Immature natural killer cell (primary cell): ENCODE measurements around the gene SUSD6. TPM values are rescaled to one million over a fixed set of nuclear protein-coding genes. Genes with fewer than 3 reads are reported as not detected.
A peak's percentile ranks its signal among the peaks of the same experiment; 100 is the strongest.

ENCODE experiments used
- DNase-seq, 3 donors: peaks; one replicate each; pipeline ENCODE4 v3.0.0; 2022; ENCODE audit warnings: mixed read lengths in 1 of 3
- H3K27ac Mint-ChIP-seq, 6 donors: one replicate each; pipeline ENCODE4 v1.8.0; 2020; ENCODE audit warnings: mixed read lengths in 6 of 6, mild to moderate bottlenecking in 5 of 6, inconsistent platforms in 4 of 6, moderate library complexity in 3 of 6
- H3K27me3 Mint-ChIP-seq, 3 donors: one replicate each; pipeline ENCODE4 v1.8.0; 2020 to 2021; ENCODE audit warnings: low read depth in 3 of 3, mild to moderate bottlenecking in 3 of 3, mixed read lengths in 3 of 3, moderate library complexity in 3 of 3, inconsistent platforms in 1 of 3
- H3K36me3 Mint-ChIP-seq, 3 donors: one replicate each; pipeline ENCODE4 v1.8.0; 2020; ENCODE audit warnings: mixed read lengths in 3 of 3, inconsistent platforms in 2 of 3, mild to moderate bottlenecking in 2 of 3
- H3K4me1 Mint-ChIP-seq, 2 donors: one replicate each; pipeline ENCODE4 v1.8.0; 2020; ENCODE audit warnings: inconsistent platforms in 2 of 2, mild to moderate bottlenecking in 2 of 2, mixed read lengths in 2 of 2, moderate library complexity in 1 of 2
- H3K4me3 Mint-ChIP-seq, 5 donors: one replicate each; pipeline ENCODE4 v1.8.0; 2020; ENCODE audit warnings: mild to moderate bottlenecking in 5 of 5, mixed read lengths in 5 of 5, inconsistent platforms in 3 of 5, moderate library complexity in 3 of 5
- H3K9me3 Mint-ChIP-seq, 6 donors: one replicate each; pipeline ENCODE4 v1.8.0; 2020; ENCODE audit warnings: mild to moderate bottlenecking in 6 of 6, mixed read lengths in 6 of 6, inconsistent platforms in 4 of 6, moderate library complexity in 3 of 6
- polyA plus RNA-seq, 3 donors: library from polyadenylated mRNA; unstranded; fragments of 300-500 nt; fragmentation: Illumina TruSeq; gene quantifications; one replicate each; pipeline ENCODE4 v1.2.3, GENCODE V29; 2021

Gene SUSD6
- polyA plus RNA-seq, 3 donors from 2014 or later: 13.0 to 24.1 (median 15.5) TPM

DNA sequence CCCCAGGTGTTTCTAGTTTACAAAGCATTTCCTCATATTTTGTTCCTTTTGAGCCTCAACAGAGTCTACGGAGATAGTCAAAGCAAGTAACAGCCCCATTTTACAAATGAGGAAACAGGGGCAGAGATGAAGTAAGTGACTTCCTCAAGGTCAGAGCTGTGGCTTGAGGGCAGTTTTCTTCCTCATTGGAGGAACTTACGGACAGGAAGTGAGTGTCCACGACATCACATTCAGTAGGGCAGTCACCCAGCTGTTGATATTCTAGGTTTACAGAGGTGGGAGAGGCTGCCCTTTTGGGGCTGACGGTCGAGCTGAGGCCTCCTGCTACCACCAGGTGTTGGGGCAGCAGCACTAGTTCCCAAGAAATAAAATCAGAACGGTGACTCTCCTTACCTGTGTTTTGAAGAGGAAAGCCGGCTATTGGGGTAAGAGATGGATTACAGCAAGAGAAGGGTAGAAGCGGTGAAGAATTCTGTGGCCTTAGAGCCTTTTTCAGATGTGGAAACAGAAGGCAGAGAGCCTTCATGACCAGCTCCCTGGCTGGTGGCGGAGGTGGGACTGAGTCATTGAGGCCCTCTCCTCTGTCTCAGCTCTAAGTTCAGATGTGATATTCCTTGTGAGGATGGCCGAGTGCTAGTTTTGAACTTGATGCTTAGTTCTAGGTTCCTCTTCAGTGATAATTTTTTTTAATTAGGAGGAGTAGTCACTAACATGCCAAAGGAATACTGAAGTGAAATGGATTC lies 41.7 kb downstream of the SUSD6 start:
- Mint-ChIP-seq H3K9me3 (no peaks in the 10 kb centered on the region), H3K27me3 (peaks cover 0 to 13% (median 3%) of the 10 kb centered on the region in 3 donors), H3K4me1 (peaks cover 92 to 100% of the 10 kb centered on the region in 2 donors), H3K36me3 (no peaks in the 10 kb centered on the region), H3K27ac (peak overlapping the region; percentile 76 to 88 (median 83)), H3K4me3 (peak overlapping the region; percentile 31 to 61 (median 59))
- DNase-seq: no peak

DNA sequence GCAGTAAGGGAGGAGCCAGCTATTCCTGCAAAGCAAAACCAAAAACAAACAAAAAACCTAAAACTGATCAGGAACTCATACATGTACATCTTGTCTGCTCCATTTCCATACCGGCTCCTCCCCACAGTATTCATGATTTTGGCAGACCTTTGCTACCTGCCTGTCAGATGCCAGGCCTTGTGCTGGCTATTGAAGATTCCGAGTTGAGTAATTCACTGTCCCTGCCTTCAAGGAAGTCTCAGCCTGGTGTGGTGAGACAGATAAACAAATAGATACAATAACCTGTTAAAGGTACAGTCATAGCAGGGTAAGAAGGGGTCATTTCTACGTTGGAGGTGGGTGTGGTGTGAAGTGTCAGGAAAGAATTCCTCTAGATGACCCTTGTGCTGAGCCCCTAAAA lies 42.7 kb downstream of the SUSD6 start:
- Mint-ChIP-seq H3K27ac (peak overlapping the region; percentile 73 to 85 (median 79)), H3K36me3 (peaks cover 0 to 3% (median 1%) of the 10 kb centered on the region in 3 donors), H3K4me1 (peaks cover 92 to 100% of the 10 kb centered on the region in 2 donors), H3K27me3 (peaks cover 0 to 12% (median 3%) of the 10 kb centered on the region in 3 donors), H3K9me3 (no peaks in the 10 kb centered on the region), H3K4me3 (peak overlapping the region; percentile 5 to 53 (median 40))
- DNase-seq: no peak

DNA sequence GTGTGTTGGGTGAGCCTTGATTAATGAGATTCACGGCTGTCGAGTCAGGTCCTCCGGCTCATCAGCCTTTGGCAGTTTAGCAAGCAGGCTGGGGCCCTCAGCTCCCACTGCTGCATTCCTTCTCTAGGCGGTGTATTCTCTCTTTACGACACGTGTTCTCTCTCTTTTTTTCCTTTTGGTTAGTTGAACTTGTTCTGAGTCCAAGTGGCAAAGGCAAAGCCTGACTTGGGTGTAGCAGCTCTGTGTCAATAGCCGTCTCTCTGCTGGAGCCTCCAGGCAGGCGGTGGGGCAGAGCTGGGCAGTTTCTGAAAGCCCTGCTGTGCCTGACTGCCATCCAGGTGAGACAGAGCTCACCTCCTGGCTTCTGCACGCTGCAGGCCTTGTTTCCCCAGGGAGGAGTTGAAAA lies 46.6 kb downstream of the SUSD6 start:
- Mint-ChIP-seq H3K4me3 (peak overlapping the region in 2 of 5 donors; percentile 31 to 42), H3K4me1 (peaks cover 92 to 100% of the 10 kb centered on the region in 2 donors), H3K27ac (peak overlapping the region; percentile 38 to 72 (median 58)), H3K36me3 (peaks cover 0 to 8% (median 3%) of the 10 kb centered on the region in 3 donors), H3K9me3 (no peaks in the 10 kb centered on the region), H3K27me3 (peaks cover 0 to 12% (median 3%) of the 10 kb centered on the region in 3 donors)
- DNase-seq: no peak

DNA sequence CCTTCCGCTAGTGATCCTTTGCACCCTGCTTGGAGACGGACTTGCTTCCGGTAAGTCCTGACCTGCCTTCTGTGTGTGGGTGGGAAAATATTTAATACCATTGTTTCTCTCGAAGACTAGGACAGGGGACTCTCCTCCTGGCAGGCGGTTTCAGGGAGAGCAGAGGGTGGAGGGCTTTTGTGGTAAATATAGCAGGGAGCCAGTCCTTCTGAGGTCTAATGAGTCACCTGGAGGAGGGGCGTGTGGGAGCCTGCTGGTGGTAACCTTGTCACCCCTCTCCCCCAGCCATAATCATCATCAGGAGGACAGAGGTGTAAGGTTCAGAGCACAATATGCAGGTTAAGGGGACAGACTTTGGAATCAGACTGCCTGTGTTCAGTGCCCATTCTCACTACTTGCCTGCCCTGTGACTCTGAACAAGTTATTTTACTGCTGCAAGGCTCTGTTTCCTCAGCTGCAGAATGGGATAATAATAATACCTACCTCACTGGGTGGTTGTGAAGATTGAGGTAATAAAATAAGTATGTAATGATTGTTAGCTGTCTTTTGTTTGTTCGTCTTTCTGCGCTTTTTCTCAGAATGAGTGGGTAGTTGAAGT lies 47.4 kb downstream of the SUSD6 start:
- H3K4me1 Mint-ChIP-seq: peaks cover 91 to 100% of the 10 kb centered on the region in 2 donors
- no peaks in the 10 kb centered on the region for H3K9me3 Mint-ChIP-seq
- H3K36me3 Mint-ChIP-seq: peaks cover 0 to 8% (median 3%) of the 10 kb centered on the region in 3 donors
- H3K4me3 Mint-ChIP-seq: peak overlapping the region in 1 of 5 donors; percentile 1
- H3K27me3 Mint-ChIP-seq: peaks cover 0 to 9% (median 3%) of the 10 kb centered on the region in 3 donors
- no peak for DNase-seq
- peak overlapping the region; percentile 1 to 85 (median 48) for H3K27ac Mint-ChIP-seq

DNA sequence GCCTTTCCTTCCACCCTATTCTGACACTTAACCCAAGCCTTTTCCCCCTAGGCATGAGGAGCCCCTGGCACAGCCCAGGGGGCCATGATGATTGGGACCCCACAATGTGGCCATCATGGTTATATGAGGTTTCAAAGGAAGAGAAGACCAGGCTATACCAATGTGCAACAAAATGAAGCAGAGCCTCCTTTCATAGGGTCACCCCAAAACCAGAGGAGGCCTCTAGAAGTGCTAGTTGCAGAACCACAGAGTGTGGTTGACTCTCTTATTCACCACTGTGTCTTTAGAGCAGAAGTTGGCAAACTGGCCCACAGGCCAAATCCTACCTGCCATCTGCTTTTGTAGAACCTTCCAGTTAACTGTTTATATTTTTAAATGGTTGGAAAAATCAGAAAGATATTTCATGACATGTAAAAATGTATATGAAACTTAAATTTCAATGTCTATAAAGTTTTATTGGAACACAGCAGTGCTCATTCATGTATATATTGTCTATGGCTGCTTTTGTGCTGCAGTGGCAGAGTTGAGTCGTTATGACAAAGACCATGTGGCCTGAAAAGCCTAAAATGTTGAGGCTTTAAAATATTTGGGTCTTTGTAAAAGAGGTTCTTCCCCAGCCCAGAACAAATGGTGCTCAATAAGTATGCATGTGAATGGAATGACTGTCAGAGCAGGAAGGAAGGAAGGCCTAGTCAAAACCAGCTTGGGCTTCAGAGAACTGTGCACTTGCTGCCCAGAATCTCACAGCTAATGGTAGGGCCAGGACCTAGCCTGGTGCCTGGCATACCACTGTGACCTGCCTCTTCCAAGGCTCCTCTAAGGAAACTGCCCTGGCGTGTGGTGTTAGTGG lies 49.2 kb downstream of the SUSD6 start:
- peaks cover 0 to 6% (median 4%) of the 10 kb centered on the region in 3 donors for H3K27me3 Mint-ChIP-seq
- H3K4me3 Mint-ChIP-seq: peak overlapping the region in 2 of 5 donors; percentile 19 to 45
- H3K36me3 Mint-ChIP-seq: peaks cover 0 to 8% (median 3%) of the 10 kb centered on the region in 3 donors
- H3K27ac Mint-ChIP-seq: peak overlapping the region; percentile 56 to 85 (median 76)
- peaks cover 92 to 100% of the 10 kb centered on the region in 2 donors for H3K4me1 Mint-ChIP-seq
- no peak for DNase-seq
- no peaks in the 10 kb centered on the region for H3K9me3 Mint-ChIP-seq

DNA sequence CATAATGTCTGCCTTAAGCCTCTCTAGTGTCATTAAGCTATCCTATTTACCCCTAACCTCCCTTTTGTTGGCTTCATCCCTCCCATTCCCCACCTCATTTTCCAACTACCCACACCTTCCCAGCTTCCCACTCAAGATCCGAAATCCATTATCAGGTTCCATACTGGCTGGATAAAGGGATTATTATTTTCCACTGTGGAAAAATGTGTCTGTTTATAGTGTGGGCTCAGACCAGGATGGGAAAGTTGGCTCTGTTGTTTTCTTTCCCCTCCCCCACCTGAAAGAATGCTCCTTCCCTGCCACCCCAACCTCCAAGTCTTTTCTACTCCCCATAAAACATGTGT lies 49.8 kb downstream of the SUSD6 start:
- H3K27me3 Mint-ChIP-seq: peaks cover 0 to 6% (median 4%) of the 10 kb centered on the region in 3 donors
- H3K9me3 Mint-ChIP-seq: no peaks in the 10 kb centered on the region
- peaks cover 93 to 100% of the 10 kb centered on the region in 2 donors for H3K4me1 Mint-ChIP-seq
- no peak for DNase-seq
- H3K4me3 Mint-ChIP-seq: peak overlapping the region in 2 of 5 donors; percentile 19 to 36
- H3K36me3 Mint-ChIP-seq: peaks cover 0 to 8% (median 3%) of the 10 kb centered on the region in 3 donors
- peak overlapping the region in 5 of 6 donors; percentile 40 to 85 (median 77) for H3K27ac Mint-ChIP-seq

DNA sequence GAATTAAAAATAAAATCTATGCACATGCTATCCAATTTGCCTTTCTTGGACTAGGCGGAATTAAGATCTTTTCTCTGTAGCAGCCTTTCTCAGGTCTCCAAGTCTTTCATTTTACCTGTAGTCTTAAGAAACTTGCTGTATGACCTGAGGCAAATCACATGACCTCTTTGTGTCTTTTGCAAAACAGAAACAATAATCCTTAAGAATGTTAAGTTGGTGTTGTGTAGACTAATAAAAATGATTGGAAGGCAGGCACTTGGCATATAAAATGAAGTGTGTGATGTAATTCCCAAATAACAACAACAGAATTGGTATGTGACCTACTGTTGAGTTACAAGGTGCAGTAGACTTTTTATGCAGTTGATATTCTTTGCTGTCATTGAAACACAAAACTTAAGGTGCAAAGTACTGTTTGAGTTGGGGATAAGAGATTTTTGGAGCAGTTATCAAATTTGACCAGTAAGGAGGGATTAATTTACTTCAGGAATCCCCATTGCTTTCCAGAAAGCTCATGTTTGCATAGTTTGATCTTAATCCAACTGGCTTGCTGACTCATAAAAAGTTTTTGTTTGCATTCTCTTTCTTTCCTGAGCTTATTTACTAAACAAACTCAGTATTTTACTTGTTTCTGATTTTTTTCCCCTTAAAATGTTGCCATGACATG lies 51.4 kb downstream of the SUSD6 start:
- Mint-ChIP-seq H3K4me3 (no peak overlapping the region), H3K27ac (peak overlapping the region in 5 of 6 donors; percentile 8 to 73 (median 49)), H3K4me1 (peaks cover 92 to 99% of the 10 kb centered on the region in 2 donors)

DNA sequence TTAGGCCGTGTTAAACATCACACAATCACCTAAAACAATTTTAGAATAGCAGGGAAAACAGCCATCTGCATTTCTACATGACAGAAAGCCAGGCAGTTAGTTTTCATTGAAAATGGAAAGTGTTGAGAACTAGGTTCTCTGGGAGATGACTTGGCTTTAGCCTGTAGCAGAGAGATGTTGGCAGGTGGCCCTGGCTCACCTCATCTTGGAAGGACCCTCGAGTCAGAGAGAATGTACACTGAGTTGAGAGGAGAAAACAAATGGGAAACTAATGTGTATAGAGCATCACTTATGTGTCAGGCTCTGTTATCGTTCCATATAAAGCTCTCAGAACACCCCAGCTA lies 51.9 kb downstream of the SUSD6 start:
- no peak for DNase-seq
- Mint-ChIP-seq H3K27me3 (peaks cover 0 to 2% (median 2%) of the 10 kb centered on the region in 3 donors), H3K27ac (peak overlapping the region in 3 of 6 donors; percentile 38 to 68 (median 49)), H3K4me3 (no peak overlapping the region), H3K4me1 (peaks cover 92 to 99% of the 10 kb centered on the region in 2 donors), H3K9me3 (no peaks in the 10 kb centered on the region), H3K36me3 (peaks cover 0 to 8% (median 3%) of the 10 kb centered on the region in 3 donors)

More for the DNA sequence above, 51.4 kb downstream of the SUSD6 start:
- DNase-seq: no peak
- H3K9me3 Mint-ChIP-seq: no peaks in the 10 kb centered on the region
- H3K36me3 Mint-ChIP-seq: peaks cover 0 to 8% (median 3%) of the 10 kb centered on the region in 3 donors
- peaks cover 0 to 6% (median 4%) of the 10 kb centered on the region in 3 donors for H3K27me3 Mint-ChIP-seq

DNA sequence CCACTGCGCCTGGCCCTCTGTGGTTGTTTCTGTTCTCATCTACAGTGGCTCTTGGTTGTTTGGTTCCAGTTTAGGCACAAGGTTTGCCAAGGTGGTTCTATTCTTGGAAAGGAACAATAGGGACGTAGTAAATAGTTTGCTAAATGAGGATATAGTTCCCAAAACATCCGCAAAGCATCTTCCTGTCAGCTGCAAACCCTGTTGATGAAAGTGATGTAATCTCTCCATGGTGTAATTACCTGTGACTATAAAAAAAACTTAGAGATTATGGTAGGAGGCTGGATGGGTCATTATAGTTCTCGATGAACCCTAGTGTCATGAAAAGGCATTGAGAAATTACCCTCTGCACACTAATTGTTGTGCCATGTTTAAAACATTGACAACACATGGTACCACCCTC lies 52.9 kb downstream of the SUSD6 start:
- H3K4me3 Mint-ChIP-seq: no peak overlapping the region
- H3K9me3 Mint-ChIP-seq: no peaks in the 10 kb centered on the region
- peaks cover 0 to 5% (median 0%) of the 10 kb centered on the region in 3 donors for H3K36me3 Mint-ChIP-seq
- H3K4me1 Mint-ChIP-seq: peaks cover 91 to 99% of the 10 kb centered on the region in 2 donors
- H3K27me3 Mint-ChIP-seq: peaks cover 0 to 2% (median 0%) of the 10 kb centered on the region in 3 donors
- peak overlapping the region in 4 of 6 donors; percentile 36 to 68 (median 50) for H3K27ac Mint-ChIP-seq
- no peak for DNase-seq

DNA sequence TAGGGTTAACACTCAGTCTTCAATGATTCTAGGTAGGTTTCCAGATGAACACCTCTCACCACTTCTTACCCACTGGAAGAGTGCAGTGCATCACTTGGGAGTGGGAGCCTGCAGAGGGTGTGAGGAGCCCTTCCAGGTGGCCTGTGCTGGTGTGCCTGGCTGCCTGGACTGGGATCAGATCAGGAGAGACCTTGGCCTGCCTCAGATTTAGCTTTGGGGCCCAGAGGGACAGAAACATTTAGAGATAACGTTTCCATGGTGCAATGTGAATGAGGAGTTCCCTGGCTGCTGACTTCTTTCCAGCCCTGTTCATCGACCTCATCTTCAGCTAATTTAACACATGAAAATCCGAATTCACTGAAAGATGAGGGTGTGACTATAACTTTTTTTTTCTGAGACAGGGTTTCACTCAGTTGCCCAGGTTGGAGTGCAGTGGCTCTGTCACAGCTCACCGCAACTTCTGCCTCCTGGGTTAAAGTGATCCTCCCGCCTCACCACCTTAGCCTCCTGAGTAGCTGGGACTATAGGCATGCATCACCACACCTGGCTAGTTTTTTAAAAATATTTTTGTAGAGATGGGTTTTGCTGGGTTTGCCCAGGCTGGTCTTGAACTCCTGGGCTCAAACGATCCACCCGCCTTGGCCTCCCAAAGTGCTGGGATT lies 53.6 kb downstream of the SUSD6 start:
- DNase-seq: no peak
- Mint-ChIP-seq H3K27me3 (peaks cover 0 to 2% (median 2%) of the 10 kb centered on the region in 3 donors), H3K27ac (peak overlapping the region in 5 of 6 donors; percentile 3 to 75 (median 56)), H3K4me3 (peak overlapping the region in 1 of 5 donors; percentile 35), H3K9me3 (no peaks in the 10 kb centered on the region), H3K36me3 (peaks cover 0 to 9% (median 3%) of the 10 kb centered on the region in 3 donors), H3K4me1 (peaks cover 91 to 99% of the 10 kb centered on the region in 2 donors)

DNA sequence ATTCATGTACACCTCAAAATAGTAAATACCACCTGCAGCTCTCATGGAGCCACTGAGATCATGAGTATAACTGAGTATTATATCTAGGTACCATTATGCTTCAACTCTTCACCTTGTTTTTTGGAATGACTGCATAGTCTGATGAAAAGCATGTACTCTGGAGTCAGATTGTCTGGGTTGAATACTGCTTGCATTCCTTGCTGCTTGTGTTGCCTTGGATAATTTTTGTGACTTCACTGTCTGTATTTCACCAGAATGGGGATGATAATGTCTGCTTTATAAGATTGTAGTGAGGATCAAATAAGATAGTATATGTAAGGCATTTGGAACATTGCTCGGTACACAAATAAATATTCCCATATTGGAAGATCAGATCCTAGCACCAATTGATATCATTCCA lies 54.2 kb downstream of the SUSD6 start:
- DNase-seq: no peak
- Mint-ChIP-seq H3K27me3 (peaks cover 0 to 2% (median 2%) of the 10 kb centered on the region in 3 donors), H3K4me3 (peak overlapping the region in 1 of 5 donors; percentile 35), H3K9me3 (no peaks in the 10 kb centered on the region), H3K27ac (peak overlapping the region in 5 of 6 donors; percentile 3 to 75 (median 60)), H3K4me1 (peaks cover 91 to 99% of the 10 kb centered on the region in 2 donors), H3K36me3 (peaks cover 0 to 5% (median 3%) of the 10 kb centered on the region in 3 donors)

DNA sequence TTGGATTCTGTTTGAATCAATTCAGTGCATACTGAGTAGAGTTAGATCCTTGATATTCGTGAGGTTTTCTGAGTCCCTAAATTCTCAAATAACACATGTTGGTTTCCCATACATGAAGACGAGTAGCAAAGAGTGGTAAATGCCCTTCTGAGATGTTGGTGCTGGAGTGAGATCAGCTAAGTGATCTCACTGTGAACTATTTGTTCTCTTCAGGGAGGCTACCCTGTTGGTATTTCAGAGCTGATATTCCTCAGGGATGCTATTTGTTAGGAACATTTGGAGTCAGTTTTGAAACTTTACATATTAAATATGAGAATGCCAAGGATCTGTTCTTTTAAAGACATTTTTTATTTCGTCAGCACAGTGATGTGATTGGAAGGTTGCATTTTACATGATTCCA lies 54.7 kb downstream of the SUSD6 start:
- peak overlapping the region in 4 of 6 donors; percentile 3 to 67 (median 44) for H3K27ac Mint-ChIP-seq

More for the DNA sequence above, 54.7 kb downstream of the SUSD6 start:
- Mint-ChIP-seq H3K27me3 (peaks cover 0 to 2% (median 2%) of the 10 kb centered on the region in 3 donors), H3K9me3 (no peaks in the 10 kb centered on the region), H3K4me1 (peaks cover 91 to 99% of the 10 kb centered on the region in 2 donors), H3K36me3 (peaks cover 0 to 5% (median 3%) of the 10 kb centered on the region in 3 donors), H3K4me3 (no peak overlapping the region)
- DNase-seq: no peak
